Panc1 (cell line): ENCODE data around the gene CNOT6L.

Experiments
- CTCF ChIP-seq: fragments of 450-650 bp; IDR thresholded peaks from 2 replicates; pipeline ENCODE4 v1.5.1; 2017; ENCODE audit warnings: mild to moderate bottlenecking
- REST ChIP-seq, 2 experiments: IDR thresholded peaks; 2 replicates each; pipeline ENCODE4 v1.6.1; 2011 to 2012; ENCODE audit warnings: low read depth in 2 of 2, control low read depth in 1 of 2, low read length in 1 of 2, mild to moderate bottlenecking in 1 of 2, moderate library complexity in 1 of 2; ENCODE audit not compliant: insufficient read depth in 1 of 2

- no peak for TF ChIP-seq CTCF
- TF ChIP-seq REST (IDR thresholded peaks at IDR 0.05; ENCODE audit: insufficient read depth in 1 of 2, low read depth in 2 of 2, low read length in 1 of 2): no peak
These were observed 84.2 kb downstream of the CNOT6L start for GRCh38 chr4:77734928-77735327.
